ENCODE data around the gene SAMD14. TPM values are rescaled to one million over a fixed set of nuclear protein-coding genes. Genes with fewer than 3 reads are reported as not detected.

Gene SAMD14
- total RNA-seq, 3 donors from 2014 or later, result 0.52 to 2.6 (median 1.2) TPM

- no peaks in the 10 kb centered on the region for H3K9me3 ChIP-seq
- ATAC-seq, result no peak
- TF ChIP-seq CTCF (IDR thresholded peaks at IDR 0.05), result no peak
- intact Hi-C loops (cut with DNase I, micrococcal nuclease), result loop anchor here in 1 of 2 donors (10.0 kb wide), 1 partner anchor 206 kb away; no protein-coding TSS in a partner anchor
- DNase-seq, result no peak
- H3K4me3 ChIP-seq, result no peak overlapping the region
- H3K36me3 ChIP-seq (ENCODE audit: low read depth), result peaks cover 3% of the 10 kb centered on the region
- H3K4me1 ChIP-seq (ENCODE audit: low read depth), result peaks cover 58% of the 10 kb centered on the region
Observed at GRCh38 chr17:50098583-50098982, 31.4 kb downstream of the SAMD14 start.

- Histone ChIP-seq H3K4me1 (ENCODE audit: low read depth) (peaks cover 55% of the 10 kb centered on the region), H3K4me3 (no peak overlapping the region), H3K9me3 (no peaks in the 10 kb centered on the region), H3K36me3 (ENCODE audit: low read depth) (peaks cover 3% of the 10 kb centered on the region)
- intact Hi-C loops (cut with DNase I, micrococcal nuclease), result loop anchor here in 1 of 2 donors (10.0 kb wide), 1 partner anchor 207 kb away; no protein-coding TSS in a partner anchor
- ATAC-seq (no peak), DNase-seq (no peak)
- TF ChIP-seq CTCF (IDR thresholded peaks at IDR 0.05), result no peak
Observed at GRCh38 chr17:50097926-50098325, 32.0 kb downstream of the SAMD14 start.

GRCh38 chr17:50097455-50097854, 32.5 kb downstream of the SAMD14 start:
- Histone ChIP-seq H3K36me3 (ENCODE audit: low read depth) (peaks cover 3% of the 10 kb centered on the region), H3K9me3 (no peaks in the 10 kb centered on the region), H3K4me3 (no peak overlapping the region), H3K4me1 (ENCODE audit: low read depth) (peaks cover 51% of the 10 kb centered on the region)
- ATAC-seq, result no peak
- no peak for TF ChIP-seq CTCF (IDR thresholded peaks at IDR 0.05)
- intact Hi-C loops (cut with DNase I, micrococcal nuclease), result loop anchor here in 1 of 2 donors (10.0 kb wide), 1 partner anchor 207 kb away; no protein-coding TSS in a partner anchor
- peak in 1 of 3 donors; percentile 34 for DNase-seq

GRCh38 chr17:50096758-50097157, 33.2 kb downstream of the SAMD14 start:
- Histone ChIP-seq H3K36me3 (ENCODE audit: low read depth) (peaks cover 3% of the 10 kb centered on the region), H3K4me1 (ENCODE audit: low read depth) (peaks cover 49% of the 10 kb centered on the region), H3K9me3 (no peaks in the 10 kb centered on the region), H3K4me3 (no peak overlapping the region)
- no peak for ATAC-seq
- intact Hi-C loops (cut with DNase I, micrococcal nuclease), result loop anchor here in 1 of 2 donors (10.0 kb wide), 1 partner anchor 208 kb away; no protein-coding TSS in a partner anchor
- DNase-seq, result peak in 1 of 3 donors; percentile 3
- no peak for TF ChIP-seq CTCF (IDR thresholded peaks at IDR 0.05)

GRCh38 chr17:50096092-50096491, 33.9 kb downstream of the SAMD14 start:
- intact Hi-C loops (cut with DNase I, micrococcal nuclease), result loop anchor here in 1 of 2 donors (10.0 kb wide), 1 partner anchor 209 kb away; no protein-coding TSS in a partner anchor
- DNase-seq, result peak; percentile 34 to 59 (median 56)

More at GRCh38 chr17:50096092-50096491, 33.9 kb downstream of the SAMD14 start:
- no peak for ATAC-seq
- TF ChIP-seq CTCF (IDR thresholded peaks at IDR 0.05), result no peak
- no peaks in the 10 kb centered on the region for H3K9me3 ChIP-seq
- H3K4me3 ChIP-seq, result peak overlapping the region; percentile 88
- H3K36me3 ChIP-seq (ENCODE audit: low read depth), result peaks cover 3% of the 10 kb centered on the region
- peaks cover 43% of the 10 kb centered on the region for H3K4me1 ChIP-seq (ENCODE audit: low read depth)
